Activated CD4-positive, alpha-beta T cell treated with anti-CD3 and anti-CD28 coated beads, Interleukin-2, amount 50 U/mL, for 4 hours (primary cell): ENCODE data around the gene HECTD2.
"Not testable (repeated sequence)": the region's sequence is repeated elsewhere in the genome, so short reads cannot be mapped to it uniquely, and the experiment has no call there.

Experiments
- DNase-seq, 2 experiments: peaks; one replicate each; pipeline ENCODE4 v3.0.0-alpha.2; 2020

HECTD2 gene

DNA sequence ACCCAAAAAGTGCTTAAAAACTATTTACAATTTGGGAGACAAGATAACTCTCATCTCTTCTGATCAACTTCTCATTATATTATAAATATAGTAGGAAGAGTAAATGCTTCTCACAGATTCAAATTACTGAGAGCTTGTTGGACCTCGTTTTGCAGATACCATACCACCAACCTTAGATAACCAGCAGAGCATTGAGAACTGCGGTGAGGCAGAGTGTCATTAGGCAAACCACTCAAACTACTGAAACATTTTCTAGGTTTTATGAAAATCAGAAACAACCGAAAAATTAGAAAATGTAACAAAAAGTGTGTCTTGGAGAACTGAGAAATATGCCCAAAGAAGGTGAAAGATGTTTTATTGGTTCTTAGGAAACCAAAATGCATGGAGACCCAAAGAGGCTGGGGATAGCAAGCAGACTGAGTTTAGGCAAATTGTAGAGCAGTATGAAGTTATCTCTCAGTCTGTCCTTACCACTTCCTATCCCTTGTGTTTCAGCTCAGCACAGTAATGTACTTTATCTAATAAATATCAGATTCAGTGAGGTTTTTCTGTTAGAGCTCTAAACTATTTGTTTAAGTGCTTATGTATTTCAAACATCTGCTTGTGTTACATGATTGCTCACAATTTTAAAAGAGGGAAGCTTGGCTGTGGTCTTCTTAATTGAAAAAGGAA lies 77.9 kb downstream of the HECTD2 start:
- no peak for DNase-seq

- no peak for DNase-seq
Observed at GRCh38 chr10:91493313-91493712, 83.2 kb downstream of the HECTD2 start.

DNA sequence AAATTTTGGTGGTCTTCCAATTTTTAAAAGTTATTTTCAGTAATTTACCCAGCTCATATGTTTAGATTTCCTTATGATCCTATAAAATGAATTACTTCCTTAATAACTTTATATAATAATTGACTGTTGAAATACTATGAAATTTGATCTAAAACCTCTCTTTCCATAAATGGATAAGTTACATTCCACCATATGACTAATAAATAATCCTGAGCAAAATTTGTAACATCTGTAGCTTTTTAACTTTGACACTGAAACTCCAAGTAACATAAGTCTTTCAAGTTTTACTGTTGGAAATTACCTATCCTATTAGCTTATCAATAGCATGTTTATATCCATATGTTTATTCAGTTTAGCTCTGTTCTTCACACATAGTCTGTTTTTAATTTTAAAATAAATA lies 85.3 kb downstream of the HECTD2 start:
- DNase-seq, result no peak

DNA sequence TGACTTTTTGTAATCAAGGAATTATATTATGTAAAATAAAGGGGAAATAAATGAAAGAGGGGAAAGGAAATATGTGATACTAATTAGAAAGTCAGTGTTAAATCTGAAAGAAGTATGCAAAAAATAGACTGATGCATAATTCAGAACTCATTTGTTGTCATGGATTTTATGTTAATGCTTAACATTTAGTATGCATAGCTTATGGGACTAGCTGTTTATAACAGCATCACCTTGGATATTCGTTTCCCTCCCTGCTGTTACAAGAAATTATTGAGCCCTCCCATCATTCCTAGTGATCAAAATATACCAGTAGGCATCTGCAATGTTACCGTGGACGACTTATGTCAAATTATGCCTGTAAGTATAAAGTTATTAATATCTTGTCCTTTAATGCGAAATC lies 85.9 kb downstream of the HECTD2 start:
- DNase-seq, result no peak

DNA sequence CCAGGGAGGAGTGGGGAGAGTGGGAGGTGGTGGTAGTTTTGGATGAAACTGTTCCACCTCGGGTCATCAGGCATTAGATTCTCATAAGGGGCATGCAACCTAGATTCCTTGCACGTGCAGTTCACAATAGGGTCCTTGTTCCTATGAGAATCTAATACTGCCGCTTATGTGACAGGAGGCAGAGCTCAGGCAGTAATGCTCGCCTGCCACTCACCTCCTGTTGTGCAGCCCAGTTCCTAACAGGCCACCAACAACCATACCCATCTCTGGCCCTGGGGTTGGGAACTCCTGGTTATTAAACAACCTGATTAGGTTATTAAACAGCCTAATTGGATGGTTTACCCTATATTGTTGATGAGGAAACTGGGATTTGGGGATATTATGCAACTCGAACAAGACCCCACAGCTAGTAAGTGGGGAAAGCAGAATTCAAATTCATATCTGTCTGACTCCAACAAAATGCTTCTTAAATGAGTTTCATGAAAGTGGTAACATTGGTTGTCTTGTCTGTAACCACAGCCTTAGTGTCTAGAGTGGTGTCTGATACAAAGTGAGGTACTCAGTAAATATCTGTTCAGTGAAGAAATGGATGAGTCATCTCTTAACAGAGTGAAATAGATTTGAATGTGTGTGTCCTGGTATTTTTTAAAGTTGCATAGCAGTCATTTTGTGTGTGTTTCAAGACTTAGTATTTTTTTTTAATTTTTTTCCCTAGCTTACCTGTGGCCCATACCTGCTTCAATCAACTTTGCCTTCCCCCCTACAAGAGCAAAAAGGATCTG lies 101.6 kb downstream of the HECTD2 start:
- DNase-seq, result no peak

DNA sequence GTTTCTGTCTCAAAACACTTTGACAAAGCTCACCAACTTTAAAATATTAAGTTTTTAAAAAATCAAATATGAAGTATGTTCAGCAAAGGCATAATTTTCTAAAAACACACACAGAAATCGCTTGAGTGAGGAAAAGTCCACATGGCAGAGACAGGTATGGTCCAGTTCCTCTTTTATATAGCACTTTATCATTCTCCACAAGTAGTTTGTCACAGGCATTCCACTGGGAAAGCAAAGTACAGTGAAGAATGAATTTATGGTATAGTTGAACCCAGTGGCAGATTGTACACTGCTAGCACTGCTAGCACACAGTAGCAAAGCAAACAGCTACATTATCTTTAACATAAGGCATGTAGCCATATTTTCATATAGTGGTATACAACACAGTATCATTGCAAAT lies 102.3 kb downstream of the HECTD2 start:
- DNase-seq, result no peak

DNA sequence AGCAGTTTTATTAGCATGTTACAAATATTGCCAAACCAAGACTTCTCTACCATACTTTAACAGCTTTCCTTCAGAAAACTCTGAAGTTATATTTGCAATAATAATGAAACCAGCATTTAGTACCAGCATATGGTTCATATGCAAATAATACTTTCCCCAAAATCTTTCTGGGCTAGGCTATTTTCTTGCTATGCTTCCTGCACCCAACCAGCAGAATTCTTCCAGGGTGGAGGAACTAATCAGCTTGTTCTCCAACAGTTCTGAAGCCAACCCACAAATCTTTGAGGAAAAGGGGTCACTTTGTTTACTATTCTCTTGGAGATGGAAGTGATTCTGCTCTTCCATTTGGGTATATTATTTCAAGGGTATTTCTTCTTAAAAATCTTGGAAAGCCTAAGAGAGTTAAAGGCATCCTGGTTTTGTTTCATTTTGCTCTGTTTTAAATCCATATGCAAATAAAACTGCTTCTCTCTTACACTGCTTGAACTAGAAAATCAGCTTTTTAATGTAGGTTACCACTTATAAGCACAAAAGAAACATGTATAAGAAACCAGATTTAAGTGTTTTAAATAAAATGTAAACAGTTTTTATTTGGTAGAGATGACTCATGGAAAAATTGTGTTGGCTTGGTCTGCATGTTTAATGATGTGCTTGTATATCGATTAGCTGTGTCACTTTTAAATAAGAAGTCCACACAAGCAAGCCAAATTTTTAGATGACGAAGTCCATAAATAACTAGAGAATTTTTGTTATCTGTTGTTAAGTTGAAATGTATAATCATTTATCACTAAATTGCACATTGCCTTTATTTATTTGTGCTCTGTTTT lies 103.7 kb downstream of the HECTD2 start:
- no peak for DNase-seq

DNA sequence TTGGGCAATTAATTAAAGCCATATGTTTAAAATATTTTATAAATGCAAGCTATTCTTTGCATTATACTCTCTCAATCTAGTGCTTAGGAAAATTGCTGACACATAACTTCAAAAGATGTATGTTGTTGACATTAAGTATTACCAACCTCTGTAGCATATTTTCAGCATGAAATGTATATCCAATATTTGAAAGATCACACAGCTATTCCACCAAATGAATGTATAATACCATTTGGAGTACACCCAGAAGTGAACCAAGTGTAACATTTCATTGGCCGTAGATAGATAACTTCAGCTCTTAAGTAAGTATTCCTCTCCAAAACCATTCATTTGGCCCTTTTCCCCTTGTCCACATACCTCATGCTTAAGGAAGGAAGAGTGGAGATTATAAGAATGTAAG lies 104.6 kb downstream of the HECTD2 start:
- no peak for DNase-seq

- DNase-seq, result no peak
Observed at GRCh38 chr10:91517394-91517793, 107.2 kb downstream of the HECTD2 start.

DNA sequence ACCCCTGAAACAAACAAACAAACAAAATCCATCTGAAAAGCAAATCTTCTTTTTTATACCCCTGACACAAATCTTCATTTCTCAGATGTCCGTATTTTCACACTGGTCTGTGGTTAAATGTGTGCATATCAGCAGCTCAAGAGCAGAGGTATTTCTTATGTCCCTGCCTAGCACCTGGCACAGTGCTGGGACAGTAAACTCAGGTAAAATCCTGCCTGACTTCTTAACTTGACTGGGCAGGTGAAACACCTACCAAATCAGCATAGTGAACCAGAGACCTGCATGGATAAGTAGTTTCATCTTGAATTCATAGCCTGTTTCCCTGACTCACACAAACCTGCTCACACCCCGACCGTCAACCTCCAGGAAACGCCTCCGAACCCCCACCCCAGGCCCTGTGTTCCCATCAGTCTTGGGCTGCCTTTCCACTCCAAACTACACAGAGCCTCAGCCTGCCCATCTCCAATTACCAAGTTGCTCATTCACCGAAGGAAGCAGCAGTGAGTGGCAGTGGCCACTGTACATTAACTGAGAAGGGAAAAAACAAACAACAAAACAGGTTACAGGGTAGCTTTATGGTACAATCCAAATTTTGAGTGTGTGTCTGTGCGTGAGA lies 109.9 kb downstream of the HECTD2 start:
- DNase-seq, result no peak

DNA sequence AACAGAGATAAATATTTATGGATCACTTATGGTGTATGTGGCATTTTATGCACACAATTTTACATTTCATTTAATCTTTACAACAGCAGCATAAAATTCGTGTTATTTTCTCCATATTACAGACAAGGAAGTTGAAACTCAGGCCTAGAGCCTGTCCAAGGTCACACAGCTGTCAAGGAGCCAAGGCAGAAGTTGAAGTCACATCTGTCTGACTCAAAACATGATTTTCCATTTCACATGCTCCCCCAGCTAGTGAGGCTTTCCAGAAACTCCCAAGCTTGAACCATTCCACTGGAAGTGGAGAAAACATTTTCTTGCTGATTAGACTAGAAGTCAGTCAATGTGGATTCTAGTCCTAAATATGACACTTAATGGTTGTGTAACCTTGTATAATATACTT lies 110.5 kb downstream of the HECTD2 start:
- DNase-seq, result no peak

- DNase-seq, result no peak
Observed at GRCh38 chr10:91521439-91521838, 111.3 kb downstream of the HECTD2 start.

DNA sequence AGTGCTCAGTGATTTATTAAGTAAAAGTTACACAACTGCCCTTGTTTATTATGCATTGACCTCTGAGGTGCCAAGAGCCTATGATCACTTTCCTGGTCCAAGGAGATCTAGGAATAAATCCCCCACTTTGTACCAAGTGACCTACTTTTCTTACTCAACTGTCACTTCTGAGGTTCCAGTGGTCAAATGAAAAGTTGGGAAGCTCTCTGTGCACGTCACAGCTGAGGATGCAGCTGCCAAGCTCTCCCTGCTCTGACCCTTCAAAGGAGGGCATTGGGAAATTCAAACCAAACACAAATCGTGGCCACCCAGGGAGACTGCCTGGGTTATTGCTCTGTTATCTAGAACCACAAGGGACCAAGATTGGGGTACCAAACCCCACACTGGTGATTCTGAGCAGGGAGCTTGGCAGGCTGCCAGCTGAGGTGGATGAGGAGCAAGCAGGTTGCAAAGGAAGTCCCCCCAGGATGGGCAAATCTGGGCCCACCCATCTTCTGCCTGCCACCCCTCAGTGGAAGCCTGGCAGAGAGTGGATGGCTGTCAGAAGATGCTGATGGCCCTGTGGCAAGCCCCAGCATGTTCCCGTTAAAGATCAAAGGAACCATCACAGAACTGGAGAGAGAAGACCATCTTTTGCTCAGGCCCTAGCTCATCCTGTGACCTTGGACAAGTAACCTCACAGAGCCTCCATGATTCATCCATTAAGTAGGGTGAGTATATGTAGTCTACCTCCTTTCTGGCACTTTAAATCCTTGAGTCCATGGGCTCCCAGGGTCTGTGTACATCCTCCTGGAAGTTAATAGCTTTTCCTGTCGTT lies 116.0 kb downstream of the HECTD2 start:
- no peak for DNase-seq

GRCh38 chr10:91528080-91528479 lies 117.9 kb downstream of the HECTD2 start:
- DNase-seq, result no peak

- no peak for DNase-seq
Observed at GRCh38 chr10:91528768-91529167, 118.6 kb downstream of the HECTD2 start.

DNA sequence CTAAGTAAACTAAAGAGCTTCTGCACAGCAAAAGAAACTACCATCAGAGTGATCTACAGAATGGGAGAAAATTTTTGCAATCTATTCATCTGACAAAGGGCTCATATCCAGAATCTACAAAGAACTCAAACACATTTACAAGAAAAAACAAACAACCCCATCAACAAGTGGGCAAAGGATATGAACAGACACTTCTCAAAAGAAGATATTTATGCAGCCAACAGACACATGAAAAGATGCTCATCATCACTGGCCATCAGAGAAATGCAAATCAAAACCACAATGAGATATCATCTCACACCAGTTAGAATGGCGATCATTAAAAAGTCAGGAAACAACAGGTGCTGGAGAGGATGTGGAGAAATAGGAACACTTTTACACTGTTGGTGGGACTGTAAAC lies 124.6 kb downstream of the HECTD2 start:
- not testable (repeated sequence) for DNase-seq

GRCh38 chr10:91536111-91536510 lies 126.0 kb downstream of the HECTD2 start:
- DNase-seq, result no peak

DNA sequence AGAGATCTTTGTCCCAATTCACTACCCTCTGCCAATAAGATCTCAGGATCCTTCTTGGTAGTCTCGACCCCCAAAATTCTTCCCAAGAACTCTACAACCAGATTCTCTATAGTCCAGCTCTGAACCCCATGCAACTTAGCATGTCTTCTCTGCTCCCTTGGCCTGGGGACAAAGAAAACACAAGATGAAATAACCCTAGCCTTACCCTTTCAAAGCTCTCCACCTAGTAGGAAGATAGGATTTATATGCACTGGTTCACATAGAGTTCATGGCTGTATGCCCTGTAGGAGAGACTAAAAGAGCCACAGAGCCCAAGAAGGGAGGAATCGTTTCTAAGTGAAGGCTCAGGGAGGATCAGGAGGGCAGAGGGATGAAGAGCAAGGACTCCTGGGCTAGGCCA lies 126.6 kb downstream of the HECTD2 start:
- DNase-seq, result no peak

GRCh38 chr10:91537614-91538383 lies 127.7 kb downstream of the HECTD2 start:
- DNase-seq, result no peak

- DNase-seq, result no peak
Observed at GRCh38 chr10:91539930-91540329, 129.8 kb downstream of the HECTD2 start.

GRCh38 chr10:91540733-91541132 lies 130.6 kb downstream of the HECTD2 start:
- no peak for DNase-seq

DNA sequence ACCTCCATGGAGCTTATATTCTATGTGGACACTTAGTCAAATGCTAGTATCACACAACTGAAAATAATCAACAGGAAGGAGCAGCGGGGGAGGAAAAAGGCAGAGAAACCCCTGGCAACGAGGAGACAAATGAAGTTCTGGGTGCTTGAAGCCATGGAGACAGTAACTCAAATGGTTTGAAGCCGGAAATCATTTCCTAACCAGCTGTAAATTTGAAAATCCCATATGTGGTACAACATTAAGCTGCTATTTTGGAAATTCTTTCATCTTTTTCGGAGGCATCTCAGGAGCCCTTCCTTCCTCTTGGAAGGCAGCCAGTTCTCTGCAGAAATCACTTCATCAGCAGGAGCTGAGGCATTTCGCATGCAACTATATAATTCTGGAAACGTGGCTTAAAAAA lies 131.3 kb downstream of the HECTD2 start:
- DNase-seq, result no peak
